Mucosa of rectum (tissue), 2 donors: ENCODE measurements around the gene SCN4A.
"Not testable (repeated sequence)": the region's sequence is repeated elsewhere in the genome, so short reads cannot be mapped to it uniquely, and the experiment has no call there.

Experiments used
- H3K27ac ChIP-seq, 2 donors: one replicate each; pipeline ENCODE4 v1.7.0; 2013; ENCODE audit warnings: inconsistent platforms in 2 of 2, low read depth in 2 of 2, low read length in 2 of 2
- H3K27me3 ChIP-seq, 2 donors: one replicate each; pipeline ENCODE4 v1.7.0; 2013; ENCODE audit warnings: low read length in 2 of 2; ENCODE audit not compliant: control insufficient read depth in 2 of 2, insufficient read depth in 2 of 2
- H3K36me3 ChIP-seq, 2 donors: one replicate each; pipeline ENCODE4 v1.7.0; 2013; ENCODE audit warnings: low read length in 2 of 2; ENCODE audit not compliant: control insufficient read depth in 2 of 2, insufficient read depth in 2 of 2
- H3K4me1 ChIP-seq, 2 donors: one replicate each; pipeline ENCODE4 v1.7.0; 2013; ENCODE audit warnings: low read length in 2 of 2, mild to moderate bottlenecking in 1 of 2; ENCODE audit not compliant: control insufficient read depth in 2 of 2, insufficient read depth in 2 of 2
- H3K4me3 ChIP-seq, 2 donors: one replicate each; pipeline ENCODE4 v1.7.0; 2013; ENCODE audit warnings: low read length in 2 of 2
- H3K9ac ChIP-seq, 2 donors: one replicate each; pipeline ENCODE4 v1.7.0; 2013; ENCODE audit warnings: low read length in 2 of 2, low read depth in 1 of 2, mild to moderate bottlenecking in 1 of 2
- H3K9me3 ChIP-seq, 2 donors: one replicate each; pipeline ENCODE4 v1.7.0; 2013; ENCODE audit warnings: low read length in 2 of 2; ENCODE audit not compliant: control insufficient read depth in 2 of 2
- donor health status: healthy.
- donor health status: Normal muscosa, but diverticular disease.

SCN4A gene

GRCh38 chr17:63927464-63928171, 45.1 kb downstream of the SCN4A start:
- H3K27me3 ChIP-seq = no peaks in the 10 kb centered on the region
- H3K27ac ChIP-seq = peak overlapping the region in 1 of 2 donors; percentile 16
- H3K4me3 ChIP-seq = no peak overlapping the region
- H3K36me3 ChIP-seq = peaks cover 0 to 5% of the 10 kb centered on the region in 2 donors
- no peaks in the 10 kb centered on the region for H3K9me3 ChIP-seq
- peaks cover 5 to 6% of the 10 kb centered on the region in 2 donors for H3K4me1 ChIP-seq
- H3K9ac ChIP-seq = no peak overlapping the region

- H3K27ac ChIP-seq = no peak overlapping the region
- H3K4me3 ChIP-seq = no peak overlapping the region
- no peaks in the 10 kb centered on the region for H3K27me3 ChIP-seq
- no peaks in the 10 kb centered on the region for H3K9me3 ChIP-seq
- peaks cover 3% of the 10 kb centered on the region in 2 donors for H3K4me1 ChIP-seq
- peaks cover 0 to 5% of the 10 kb centered on the region in 2 donors for H3K36me3 ChIP-seq
- no peak overlapping the region for H3K9ac ChIP-seq
Observed at GRCh38 chr17:63926164-63926563, 46.6 kb downstream of the SCN4A start.

- no peak overlapping the region for H3K9ac ChIP-seq
- H3K27me3 ChIP-seq = no peaks in the 10 kb centered on the region
- peaks cover 0 to 5% of the 10 kb centered on the region in 2 donors for H3K36me3 ChIP-seq
- no peaks in the 10 kb centered on the region for H3K9me3 ChIP-seq
- no peaks in the 10 kb centered on the region for H3K4me1 ChIP-seq
- H3K27ac ChIP-seq = no peak overlapping the region
- H3K4me3 ChIP-seq = no peak overlapping the region
Observed at GRCh38 chr17:63925615-63926014, 47.1 kb downstream of the SCN4A start.

- H3K4me3 ChIP-seq, H3K27me3 ChIP-seq, H3K36me3 ChIP-seq, H3K9me3 ChIP-seq, H3K9ac ChIP-seq, H3K4me1 ChIP-seq, H3K27ac ChIP-seq: not testable (repeated sequence)
Observed at GRCh38 chr17:63922402-63922801, 50.3 kb downstream of the SCN4A start.

- H3K4me3 ChIP-seq, H3K27ac ChIP-seq, H3K4me1 ChIP-seq, H3K36me3 ChIP-seq, H3K9ac ChIP-seq, H3K9me3 ChIP-seq, H3K27me3 ChIP-seq: not testable (repeated sequence)
Observed at GRCh38 chr17:63920779-63921178, 51.9 kb downstream of the SCN4A start.

GRCh38 chr17:63920050-63920449, 52.7 kb downstream of the SCN4A start:
- H3K4me1 ChIP-seq, H3K27me3 ChIP-seq, H3K9ac ChIP-seq, H3K9me3 ChIP-seq, H3K27ac ChIP-seq, H3K36me3 ChIP-seq, H3K4me3 ChIP-seq: not testable (repeated sequence)

- H3K4me1 ChIP-seq = no peaks in the 10 kb centered on the region
- H3K36me3 ChIP-seq = no peaks in the 10 kb centered on the region
- H3K27ac ChIP-seq = no peak overlapping the region
- H3K9me3 ChIP-seq = no peaks in the 10 kb centered on the region
- H3K27me3 ChIP-seq = no peaks in the 10 kb centered on the region
- no peak overlapping the region for H3K4me3 ChIP-seq
- no peak overlapping the region for H3K9ac ChIP-seq
Observed at GRCh38 chr17:63919311-63919723, 53.4 kb downstream of the SCN4A start.

GRCh38 chr17:63918789-63919305, 53.9 kb downstream of the SCN4A start, which contains the start of gene GH1:
TSS of gene GH1 (minus strand) at chr17:63918839. CDS start at chr17:63918776, 63 bp downstream.
- not testable (repeated sequence) for H3K9me3 ChIP-seq

GRCh38 chr17:63918305-63918704, 54.4 kb downstream of the SCN4A start:
- Histone ChIP-seq H3K4me3 (no peak overlapping the region), H3K27me3 (no peaks in the 10 kb centered on the region), H3K36me3 (no peaks in the 10 kb centered on the region), H3K9me3 (no peaks in the 10 kb centered on the region), H3K4me1 (no peaks in the 10 kb centered on the region), H3K9ac (no peak overlapping the region), H3K27ac (no peak overlapping the region)

More at GRCh38 chr17:63918789-63919305, 53.9 kb downstream of the SCN4A start, which contains the start of gene GH1:
- not testable (repeated sequence) for H3K4me3 ChIP-seq, H3K9ac ChIP-seq, H3K27me3 ChIP-seq, H3K36me3 ChIP-seq, H3K27ac ChIP-seq, H3K4me1 ChIP-seq

- Histone ChIP-seq H3K36me3 (no peaks in the 10 kb centered on the region), H3K4me3 (no peak overlapping the region), H3K4me1 (no peaks in the 10 kb centered on the region), H3K27me3 (no peaks in the 10 kb centered on the region), H3K27ac (no peak overlapping the region), H3K9me3 (no peaks in the 10 kb centered on the region), H3K9ac (no peak overlapping the region)
Observed at GRCh38 chr17:63917646-63918045, 55.1 kb downstream of the SCN4A start.
